GM18505 (cell line): ENCODE data around the gene ELP4.
"Not testable (repeated sequence)": the region's sequence is repeated elsewhere in the genome, so short reads cannot be mapped to it uniquely, and the experiment has no call there.

Source experiments
- ATAC-seq: cut with Tn5 transposase; IDR thresholded peaks from one replicate; pipeline ENCODE4 v1.9.1; 2021; ENCODE audit not compliant: unreplicated experiment
- POLR2A ChIP-seq: IDR thresholded peaks from 4 replicates; pipeline ENCODE4 v1.6.1; 2011; ENCODE audit warnings: borderline replicate concordance; ENCODE audit not compliant: insufficient read depth, insufficient read length; ENCODE audit errors: extremely low read depth

Gene ELP4

GRCh38 chr11:31720225-31720624, 210.7 kb downstream of the ELP4 start:
- ATAC-seq, result no peak
- no peak for TF ChIP-seq POLR2A

GRCh38 chr11:31720671-31721365, 211.3 kb downstream of the ELP4 start:
- no peak for TF ChIP-seq POLR2A
- no peak for ATAC-seq

- no peak for ATAC-seq
- TF ChIP-seq POLR2A, result no peak
Measured at GRCh38 chr11:31722754-31723153, 213.2 kb downstream of the ELP4 start.

- ATAC-seq, result no peak
- no peak for TF ChIP-seq POLR2A
Measured at GRCh38 chr11:31725176-31725575, 215.6 kb downstream of the ELP4 start.

GRCh38 chr11:31728432-31728831, 218.9 kb downstream of the ELP4 start:
- ATAC-seq, result no peak
- no peak for TF ChIP-seq POLR2A

GRCh38 chr11:31740131-31740530, 230.6 kb downstream of the ELP4 start:
- no peak for ATAC-seq
- TF ChIP-seq POLR2A, result no peak

- not testable (repeated sequence) for ATAC-seq
Measured at GRCh38 chr11:31740731-31741368, 231.3 kb downstream of the ELP4 start.

- no peak for TF ChIP-seq POLR2A
- ATAC-seq, result no peak
Measured at GRCh38 chr11:31747581-31747980, 238.0 kb downstream of the ELP4 start.

GRCh38 chr11:31757260-31757835, 247.8 kb downstream of the ELP4 start:
- ATAC-seq, result no peak
- TF ChIP-seq POLR2A, result no peak

GRCh38 chr11:31761636-31762035, 252.1 kb downstream of the ELP4 start:
- ATAC-seq, result no peak
- no peak for TF ChIP-seq POLR2A

- no peak for ATAC-seq
Measured at GRCh38 chr11:31763296-31763695, 253.7 kb downstream of the ELP4 start.

GRCh38 chr11:31764261-31764660, 254.7 kb downstream of the ELP4 start:
- TF ChIP-seq POLR2A, result no peak
- no peak for ATAC-seq

More at GRCh38 chr11:31763296-31763695, 253.7 kb downstream of the ELP4 start:
- no peak for TF ChIP-seq POLR2A

GRCh38 chr11:31764766-31765165, 255.2 kb downstream of the ELP4 start:
- no peak for ATAC-seq
- no peak for TF ChIP-seq POLR2A

- no peak for ATAC-seq
- no peak for TF ChIP-seq POLR2A
Measured at GRCh38 chr11:31767066-31767465, 257.5 kb downstream of the ELP4 start.

GRCh38 chr11:31767685-31768084, 258.1 kb downstream of the ELP4 start:
- ATAC-seq, result no peak
- TF ChIP-seq POLR2A, result no peak
